Ramos (cell line): ENCODE results near the gene YY1AP1.
"Not testable (repeated sequence)": the region's sequence is repeated elsewhere in the genome, so short reads cannot be mapped to it uniquely, and the experiment has no call there.

Source experiments
- in situ Hi-C: fragments of 300-500 bp; cut with MboI; formaldehyde crosslinking; loops from one replicate; pipeline ENCODE4 v1.14.3; 2022; ENCODE audit warnings: low sequenced_read_pairs; ENCODE audit not compliant: unreplicated experiment

YY1AP1 gene

GRCh38 chr1:155688324-155689080, at the start of gene YY1AP1:
YY1AP1 (minus strand) TSS chr1:155688774; CDS start chr1:155680436, 8,338 bp downstream.
- in situ Hi-C loops, result no loop called here

GRCh38 chr1:155729031-155729898, 40.7 kb upstream of the YY1AP1 start:
- in situ Hi-C loops, result no loop called here

GRCh38 chr1:155725142-155725541, 36.6 kb upstream of the YY1AP1 start:
- in situ Hi-C loops, result no loop called here

- in situ Hi-C loops, result no loop called here
Observed at GRCh38 chr1:155719703-155720102, 31.1 kb upstream of the YY1AP1 start.

- in situ Hi-C loops, result not testable (repeated sequence)
Observed at GRCh38 chr1:155718524-155719115, 30.0 kb upstream of the YY1AP1 start.

GRCh38 chr1:155717041-155717440, 28.5 kb upstream of the YY1AP1 start:
- in situ Hi-C loops, result no loop called here

- in situ Hi-C loops, result no loop called here
Observed at GRCh38 chr1:155715777-155716176, 27.2 kb upstream of the YY1AP1 start.

- in situ Hi-C loops, result not testable (repeated sequence)
Observed at GRCh38 chr1:155715056-155715455, 26.5 kb upstream of the YY1AP1 start.

- in situ Hi-C loops, result no loop called here
Observed at GRCh38 chr1:155713075-155713474, 24.5 kb upstream of the YY1AP1 start.

GRCh38 chr1:155712636-155713035, 24.1 kb upstream of the YY1AP1 start:
- in situ Hi-C loops, result not testable (repeated sequence)

GRCh38 chr1:155711457-155711856, 22.9 kb upstream of the YY1AP1 start:
- in situ Hi-C loops, result not testable (repeated sequence)

- in situ Hi-C loops, result no loop called here
Observed at GRCh38 chr1:155709391-155709790, 20.8 kb upstream of the YY1AP1 start.

GRCh38 chr1:155706139-155706538, 17.6 kb upstream of the YY1AP1 start:
- in situ Hi-C loops, result no loop called here

GRCh38 chr1:155704414-155704813, 15.8 kb upstream of the YY1AP1 start:
- in situ Hi-C loops, result not testable (repeated sequence)

GRCh38 chr1:155703216-155703615, 14.6 kb upstream of the YY1AP1 start:
- in situ Hi-C loops, result no loop called here

- in situ Hi-C loops, result not testable (repeated sequence)
Observed at GRCh38 chr1:155701675-155702074, 13.1 kb upstream of the YY1AP1 start.

- in situ Hi-C loops, result not testable (repeated sequence)
Observed at GRCh38 chr1:155699062-155699461, 10.5 kb upstream of the YY1AP1 start.

- in situ Hi-C loops, result no loop called here
Observed at GRCh38 chr1:155698382-155699038, 9.9 kb upstream of the YY1AP1 start.

GRCh38 chr1:155697616-155698015, 9.0 kb upstream of the YY1AP1 start:
- in situ Hi-C loops, result not testable (repeated sequence)

GRCh38 chr1:155697046-155697445, 8.5 kb upstream of the YY1AP1 start:
- in situ Hi-C loops, result no loop called here
